Gastroesophageal sphincter (tissue), 3 donors: Measurements from ENCODE around the gene CERK.

Source experiments
- EP300 ChIP-seq: sonication (generic); formaldehyde crosslinking; IDR thresholded peaks from one replicate; pipeline ENCODE4 v1.6.1; 2017; ENCODE audit warnings: antibody characterized with exemption, mild to moderate bottlenecking
- POLR2A ChIP-seq, 2 donors: fragments of 450-650 bp; IDR thresholded peaks; one replicate each; pipeline ENCODE4 v1.6.1; 2017; ENCODE audit warnings: antibody characterized with exemption in 2 of 2, mild to moderate bottlenecking in 2 of 2, moderate library complexity in 1 of 2
- TF ChIP-seq, protein P1 (sequence below), 4 experiments: fragments of 200-600 bp in 2 of 4; fragments of 450-650 bp in 2 of 4; sonication (generic) in 1 of 4; IDR thresholded peaks; one replicate each; pipeline ENCODE4 v1.5.1; 2017 to 2019; ENCODE audit warnings: antibody characterized with exemption in 4 of 4, mild to moderate bottlenecking in 2 of 4, moderate library complexity in 2 of 4

DNA sequence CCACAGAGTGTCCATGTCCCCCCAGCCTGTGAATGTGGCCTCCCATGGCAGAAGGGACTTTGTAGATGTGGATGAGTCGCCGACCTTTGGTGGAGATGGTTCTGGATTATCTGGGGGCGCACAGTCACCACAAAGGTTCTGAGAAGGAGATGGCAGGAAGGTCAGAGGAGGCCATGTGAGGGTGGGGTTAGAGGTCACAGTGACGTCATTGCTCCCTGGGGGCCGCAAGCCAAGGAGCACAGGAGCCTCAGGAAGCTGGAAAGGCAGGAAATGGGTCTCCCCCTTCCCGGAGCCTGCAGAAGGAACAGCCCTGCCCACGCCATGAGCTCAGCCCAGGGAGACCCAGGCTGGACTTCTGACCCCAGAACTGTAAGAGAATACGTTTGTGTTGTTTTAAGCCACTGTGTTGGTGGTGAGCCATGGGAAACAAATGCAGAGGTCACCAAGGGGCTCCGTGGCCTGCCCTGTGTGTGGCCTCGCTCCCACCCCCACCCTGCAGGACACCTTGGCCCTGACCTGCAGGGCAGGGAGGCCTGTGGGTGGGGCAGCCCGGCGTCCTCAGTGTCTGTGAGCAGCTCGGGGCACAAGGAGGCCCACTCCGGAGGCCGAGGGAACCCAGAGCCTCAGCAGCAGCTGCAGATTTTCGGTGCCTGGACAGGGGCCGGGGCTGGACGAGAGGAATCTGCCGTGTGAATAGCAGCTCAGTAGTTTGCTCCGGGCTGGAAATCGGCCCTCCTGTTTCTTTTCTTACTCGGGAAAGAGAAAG, 85.8 kb downstream of the CERK start:
- no peak for TF ChIP-seq POLR2A (IDR thresholded peaks at IDR 0.05)
- TF ChIP-seq, protein P1, sequence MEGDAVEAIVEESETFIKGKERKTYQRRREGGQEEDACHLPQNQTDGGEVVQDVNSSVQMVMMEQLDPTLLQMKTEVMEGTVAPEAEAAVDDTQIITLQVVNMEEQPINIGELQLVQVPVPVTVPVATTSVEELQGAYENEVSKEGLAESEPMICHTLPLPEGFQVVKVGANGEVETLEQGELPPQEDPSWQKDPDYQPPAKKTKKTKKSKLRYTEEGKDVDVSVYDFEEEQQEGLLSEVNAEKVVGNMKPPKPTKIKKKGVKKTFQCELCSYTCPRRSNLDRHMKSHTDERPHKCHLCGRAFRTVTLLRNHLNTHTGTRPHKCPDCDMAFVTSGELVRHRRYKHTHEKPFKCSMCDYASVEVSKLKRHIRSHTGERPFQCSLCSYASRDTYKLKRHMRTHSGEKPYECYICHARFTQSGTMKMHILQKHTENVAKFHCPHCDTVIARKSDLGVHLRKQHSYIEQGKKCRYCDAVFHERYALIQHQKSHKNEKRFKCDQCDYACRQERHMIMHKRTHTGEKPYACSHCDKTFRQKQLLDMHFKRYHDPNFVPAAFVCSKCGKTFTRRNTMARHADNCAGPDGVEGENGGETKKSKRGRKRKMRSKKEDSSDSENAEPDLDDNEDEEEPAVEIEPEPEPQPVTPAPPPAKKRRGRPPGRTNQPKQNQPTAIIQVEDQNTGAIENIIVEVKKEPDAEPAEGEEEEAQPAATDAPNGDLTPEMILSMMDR (IDR thresholded peaks at IDR 0.05): no peak
- TF ChIP-seq EP300: no peak
